Measurements from ENCODE around the gene LRRC45.

Gene LRRC45

DNA sequence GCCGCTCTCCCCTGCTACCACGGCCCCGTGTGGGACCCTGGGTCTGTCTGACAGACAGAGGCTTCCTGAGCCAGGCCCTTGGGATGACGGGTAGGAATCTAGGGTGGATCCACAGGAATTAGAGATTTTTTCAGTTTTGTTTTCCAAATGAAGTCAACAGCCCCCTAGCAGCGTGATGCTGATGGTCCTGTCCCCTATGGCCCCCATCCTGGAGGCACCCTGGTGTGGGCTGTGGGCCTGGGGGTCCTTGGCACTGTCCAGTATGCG lies 15.9 kb upstream of the LRRC45 start:
- no peak for DNase-seq (ENCODE audit: low read depth in 2 of 2)

DNA sequence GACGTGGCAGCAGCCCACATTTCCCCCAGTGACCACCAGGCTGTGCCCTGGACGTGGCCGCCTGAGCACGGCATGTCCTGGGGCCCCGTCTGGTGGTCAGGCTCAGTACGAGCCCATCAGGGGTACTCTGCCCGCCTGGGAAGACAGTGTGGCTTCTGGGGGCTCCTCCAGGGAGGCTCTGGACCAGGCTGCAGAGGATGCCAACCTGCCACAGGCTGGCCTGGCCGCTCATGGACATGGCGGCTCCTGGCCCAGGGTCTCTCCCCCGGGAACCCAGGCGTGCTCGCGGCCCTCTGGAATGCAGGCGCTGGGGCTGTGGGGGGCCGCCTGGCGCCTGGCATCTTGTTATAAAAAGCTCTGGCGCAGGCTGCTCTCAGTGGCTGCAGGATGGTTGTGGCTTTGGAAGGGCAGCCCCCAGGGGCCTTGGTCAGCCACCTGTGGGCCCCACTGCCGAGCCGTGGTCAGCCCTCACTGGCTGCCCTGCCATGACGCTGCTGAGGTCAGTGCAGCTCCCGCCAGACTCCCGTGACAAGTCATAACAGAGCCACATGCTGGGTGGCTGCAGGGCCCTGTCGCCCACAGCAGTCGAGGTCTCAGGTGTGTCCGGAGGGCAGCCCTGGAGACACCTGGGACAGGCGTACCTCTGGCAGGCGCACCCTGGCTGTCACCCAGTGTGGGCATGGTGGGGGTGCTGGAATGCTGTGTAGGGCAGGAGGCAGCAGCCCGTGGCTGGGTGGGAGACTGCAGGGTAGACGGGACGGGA lies 15.4 kb upstream of the LRRC45 start:
- no peak for DNase-seq (ENCODE audit: low read depth in 2 of 2)

DNA sequence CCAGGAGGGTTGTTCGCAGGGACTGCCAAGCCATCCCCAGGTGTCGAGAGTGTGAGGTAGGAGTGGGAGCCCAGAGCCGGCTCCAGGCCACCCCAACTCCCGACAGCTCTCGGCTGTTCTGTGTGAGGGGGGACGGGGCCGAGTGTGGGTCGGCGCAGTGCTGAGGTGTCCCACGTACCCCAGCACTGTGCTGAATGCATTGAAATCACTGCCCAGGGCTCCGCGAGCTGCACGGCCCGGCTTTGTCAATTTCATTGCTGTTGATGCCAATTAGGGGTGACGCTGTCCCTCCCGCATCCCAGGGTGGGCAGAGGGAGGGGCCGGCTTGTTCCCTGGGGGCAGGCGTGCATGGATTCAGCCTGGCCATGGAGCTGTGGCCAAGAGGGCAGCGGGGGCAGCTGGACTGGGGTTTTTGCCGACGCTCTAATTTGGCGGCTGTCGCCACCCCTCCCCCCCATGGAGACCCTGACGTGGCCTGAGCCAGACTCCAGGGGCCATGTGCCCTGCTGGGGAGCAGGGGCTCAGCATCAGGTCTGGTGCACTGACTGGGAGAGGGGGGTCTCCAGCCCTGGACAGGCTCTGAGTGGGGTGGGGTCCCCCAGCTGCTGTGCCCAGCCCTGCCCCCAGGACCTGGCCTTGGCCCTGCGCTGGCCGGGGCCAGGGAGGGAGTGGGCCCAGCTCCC lies 14.7 kb upstream of the LRRC45 start:
- DNase-seq (ENCODE audit: low read depth in 2 of 2) = no peak

DNA sequence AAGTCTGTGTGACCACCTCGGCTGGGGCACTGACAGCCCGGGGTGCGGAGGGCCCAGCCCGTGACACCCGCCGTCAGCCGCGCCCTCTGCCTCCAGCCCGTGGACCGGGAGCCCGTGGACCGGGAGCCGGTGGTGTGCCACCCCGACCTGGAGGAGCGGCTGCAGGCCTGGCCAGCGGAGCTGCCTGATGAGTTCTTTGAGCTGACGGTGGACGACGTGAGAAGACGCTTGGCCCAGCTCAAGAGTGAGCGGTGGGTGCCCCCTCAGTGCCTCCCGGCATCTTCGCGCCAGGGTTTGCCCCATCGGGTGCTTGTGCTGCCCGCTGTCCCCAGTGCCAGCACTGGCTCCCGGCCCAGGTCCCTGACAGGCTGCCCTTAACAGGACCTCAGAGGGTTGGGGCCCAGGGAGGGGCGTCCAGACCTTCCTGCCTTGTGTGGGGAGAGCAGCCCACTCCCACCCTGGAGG lies 14.1 kb upstream of the LRRC45 start:
- no peak for DNase-seq (ENCODE audit: low read depth in 2 of 2)

DNA sequence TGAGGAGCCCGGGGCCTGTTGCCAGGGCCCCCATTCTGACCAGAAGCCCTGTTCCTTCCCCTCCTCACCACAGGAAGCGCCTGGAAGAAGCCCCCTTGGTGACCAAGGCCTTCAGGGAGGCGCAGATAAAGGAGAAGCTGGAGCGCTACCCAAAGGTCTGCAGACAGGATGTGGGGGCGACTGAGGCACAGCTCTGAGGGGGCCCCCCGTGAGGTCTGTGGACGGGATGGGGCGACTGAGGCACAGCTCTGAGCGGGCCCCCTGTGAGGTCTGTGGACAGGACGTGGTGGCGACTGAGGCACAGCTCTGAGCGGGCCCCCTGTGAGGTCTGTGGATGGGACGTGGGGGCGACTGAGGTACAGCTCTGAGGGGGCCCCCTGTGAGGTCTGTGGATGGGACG lies 13.7 kb upstream of the LRRC45 start:
- DNase-seq (ENCODE audit: low read depth in 2 of 2) = no peak

DNA sequence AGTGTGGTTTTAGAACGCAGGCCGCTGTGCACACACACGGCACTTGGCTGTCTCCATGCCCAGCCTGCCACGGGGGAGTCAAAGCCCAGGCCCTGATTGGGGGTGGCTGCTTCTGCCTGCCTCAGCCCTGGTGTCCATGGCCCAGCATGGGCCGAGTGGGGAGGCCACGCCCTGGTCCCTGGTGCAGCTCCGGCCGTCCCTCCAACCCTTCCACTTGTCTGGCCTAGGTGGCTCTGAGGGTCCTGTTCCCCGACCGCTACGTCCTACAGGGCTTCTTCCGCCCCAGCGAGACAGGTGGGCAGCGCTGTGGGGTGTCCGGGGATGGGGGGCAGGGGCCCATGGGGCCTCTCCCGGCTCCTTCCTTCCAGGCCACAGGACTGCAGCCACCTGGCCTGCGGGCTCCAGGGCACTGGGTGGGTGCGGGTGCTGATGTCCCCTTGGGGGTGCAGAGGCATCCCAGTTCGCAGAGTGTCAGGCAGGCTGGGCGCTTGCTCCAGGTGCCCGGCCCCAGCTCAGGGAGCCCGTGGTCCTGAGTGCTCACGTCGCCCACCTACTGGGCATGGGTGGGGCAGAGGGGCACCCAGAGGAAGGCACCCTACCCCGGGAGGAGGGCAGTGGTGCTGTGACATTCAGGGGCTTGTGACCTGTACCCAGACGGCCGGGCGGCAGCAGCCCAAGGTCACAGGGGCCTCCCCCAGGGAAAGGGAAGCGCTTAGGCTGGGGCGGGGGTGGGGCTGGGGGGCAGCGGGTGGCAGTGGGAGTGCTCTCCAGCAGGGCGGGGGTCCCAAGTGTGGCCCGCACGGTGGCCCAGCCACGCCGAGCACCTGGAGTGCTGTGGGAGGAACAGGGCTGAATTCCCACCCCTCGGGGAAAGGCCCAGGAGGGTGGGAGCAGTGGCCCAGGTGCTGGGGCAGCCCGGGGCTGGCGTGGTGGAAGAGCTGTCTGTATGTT lies 12.3 kb upstream of the LRRC45 start:
- no peak for DNase-seq (ENCODE audit: low read depth in 2 of 2)

DNA sequence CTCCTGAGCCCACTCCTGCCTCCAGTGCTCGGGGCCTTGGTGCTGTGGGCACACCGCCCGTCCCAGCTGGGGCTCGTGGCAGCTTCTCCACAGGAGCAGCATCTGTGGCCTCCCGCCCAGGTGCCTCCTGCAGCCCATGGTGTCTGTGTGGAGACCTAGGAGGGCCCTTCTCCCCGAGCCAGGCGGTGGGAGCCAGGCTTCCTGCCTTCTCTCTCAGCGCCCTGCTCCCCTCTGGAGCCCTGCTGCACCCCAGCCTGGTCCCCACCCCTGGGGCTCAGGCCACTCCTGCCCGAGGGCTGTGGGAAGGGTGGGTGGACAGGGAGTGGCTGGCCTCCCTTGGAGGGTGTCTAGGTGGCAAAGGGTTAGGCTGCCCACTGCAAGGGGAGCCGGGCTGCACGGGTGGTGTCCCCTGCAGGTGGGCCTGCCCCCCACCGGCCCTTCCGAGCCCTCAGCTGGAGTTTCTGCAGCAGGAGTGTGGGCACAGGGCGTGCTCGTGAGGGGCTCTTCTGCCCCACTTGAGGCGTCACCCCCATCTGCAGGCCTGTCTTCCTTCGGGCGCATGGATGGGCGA lies 11.4 kb upstream of the LRRC45 start:
- DNase-seq (ENCODE audit: low read depth in 2 of 2) = no peak

DNA sequence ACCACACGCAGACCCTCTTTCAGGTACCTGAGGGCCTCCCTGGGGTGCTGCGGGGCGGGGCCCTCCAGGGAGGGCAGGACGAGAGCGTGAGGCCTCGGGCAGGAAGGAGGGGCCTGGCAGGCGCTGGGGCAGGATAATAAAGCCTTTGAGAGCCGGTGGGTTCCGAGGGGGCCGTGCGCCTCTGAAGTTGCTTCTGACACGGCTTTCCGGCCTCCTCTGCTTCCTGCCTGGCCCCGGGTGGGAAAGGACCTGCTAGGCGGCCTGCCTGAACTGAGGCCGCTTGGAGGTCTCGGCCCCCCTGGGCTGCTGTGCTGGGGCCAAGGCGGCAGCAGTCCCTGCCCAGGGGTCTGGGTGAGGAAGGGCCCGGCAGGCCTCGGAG lies 10.9 kb upstream of the LRRC45 start:
- DNase-seq (ENCODE audit: low read depth in 2 of 2) = no peak

DNA sequence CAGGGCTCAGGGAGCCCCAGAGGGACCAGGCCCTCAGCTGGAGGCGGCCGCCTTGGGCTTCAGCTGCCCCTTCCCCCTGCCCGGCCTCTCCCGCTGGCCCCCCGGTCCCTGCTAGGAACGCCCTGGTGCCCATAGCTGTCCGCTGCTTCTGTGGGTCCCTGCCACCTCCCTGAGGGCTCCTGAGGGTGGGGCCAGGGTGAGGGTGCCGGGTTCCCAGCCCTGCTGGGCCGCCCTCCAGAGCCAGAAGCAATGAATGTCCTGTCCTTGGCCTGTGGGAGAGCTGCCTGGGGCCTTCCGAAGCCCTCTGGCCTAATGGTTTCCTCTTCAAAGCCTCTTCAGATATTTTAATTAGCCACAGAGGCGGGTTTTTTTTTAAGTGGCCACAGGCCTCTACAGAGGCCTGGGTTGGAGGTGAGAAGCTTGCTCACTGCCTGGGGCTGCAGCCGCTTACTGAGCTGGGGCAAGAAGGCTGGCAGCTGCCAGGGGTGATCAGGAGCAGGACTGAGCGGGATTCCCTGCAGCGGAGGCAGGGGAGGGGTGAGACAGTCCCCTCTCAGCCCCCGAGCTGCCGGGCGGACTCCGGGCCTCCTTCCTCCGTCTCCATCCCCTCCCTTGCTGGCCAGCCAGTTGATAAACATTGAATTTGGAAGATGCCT lies 10.3 kb upstream of the LRRC45 start:
- no peak for DNase-seq (ENCODE audit: low read depth in 2 of 2)

DNA sequence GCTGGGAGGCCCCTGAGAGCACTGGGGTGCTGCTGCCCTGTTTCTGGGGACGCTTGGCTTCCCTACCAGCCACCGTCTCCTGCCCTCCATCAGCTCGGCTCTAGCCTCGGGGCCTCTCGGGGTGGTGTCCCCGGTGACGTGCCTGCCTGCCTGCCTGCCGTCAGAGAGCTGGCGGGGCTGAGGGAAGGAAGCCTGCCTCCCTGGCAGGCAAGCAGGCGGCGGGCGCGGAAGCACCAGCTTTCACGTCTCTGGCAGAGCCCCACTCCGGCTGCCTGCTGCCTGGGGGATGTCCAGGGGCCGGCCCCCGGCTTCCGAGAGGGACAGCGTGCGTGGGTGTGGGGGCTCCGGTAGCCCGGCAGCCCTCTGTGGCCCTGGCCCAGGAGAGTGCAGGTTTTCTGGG lies 9.8 kb upstream of the LRRC45 start:
- DNase-seq (ENCODE audit: low read depth in 2 of 2) = no peak

DNA sequence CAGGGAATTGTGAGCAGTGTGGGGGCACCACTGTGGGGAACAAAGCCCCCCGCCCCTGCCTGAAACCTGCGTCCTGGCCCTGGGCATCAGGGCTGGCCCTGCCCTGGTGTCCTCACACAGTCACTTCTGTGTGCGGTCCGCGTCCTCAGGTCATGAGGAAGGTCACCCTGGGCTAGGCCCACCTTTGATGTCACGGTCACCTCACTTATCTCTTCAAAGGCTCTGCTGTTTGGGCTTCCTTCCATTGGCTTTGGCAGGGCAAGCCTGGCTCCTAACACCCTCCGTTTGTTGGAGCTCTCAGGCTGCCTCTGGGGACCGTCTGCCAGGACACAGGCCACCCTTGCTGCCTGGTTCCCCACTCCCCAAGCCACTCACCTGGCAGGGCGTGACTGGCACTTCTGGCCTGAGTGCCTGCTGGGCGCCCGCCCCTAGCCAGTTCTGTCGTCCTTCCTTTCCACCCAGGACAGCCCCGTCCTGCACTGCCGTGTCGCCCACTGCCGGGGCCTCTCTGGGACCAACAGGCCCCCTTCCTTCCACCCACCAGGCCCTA lies 9.3 kb upstream of the LRRC45 start:
- no peak for DNase-seq (ENCODE audit: low read depth in 2 of 2)

DNA sequence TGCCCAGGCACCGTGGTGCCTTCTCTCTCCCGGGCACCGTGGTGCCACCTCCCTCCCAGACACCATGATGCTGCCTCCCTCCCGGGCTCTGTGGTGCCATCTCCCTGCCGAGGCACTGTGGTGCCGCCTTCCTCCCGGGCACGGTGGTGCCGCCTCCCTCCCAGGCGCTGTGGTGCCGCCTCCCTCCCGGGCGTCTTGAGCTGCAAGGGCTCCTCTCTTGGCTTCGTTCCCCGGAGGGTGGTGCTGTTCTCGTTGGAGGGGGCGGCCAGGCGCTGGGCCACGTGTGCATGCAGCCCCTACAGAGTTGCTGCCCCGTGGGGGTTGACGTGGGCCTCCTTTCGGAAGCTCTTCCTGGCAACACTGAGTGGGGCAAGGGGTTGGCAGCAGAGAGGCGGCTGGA lies 8.7 kb upstream of the LRRC45 start:
- DNase-seq (ENCODE audit: low read depth in 2 of 2) = no peak

DNA sequence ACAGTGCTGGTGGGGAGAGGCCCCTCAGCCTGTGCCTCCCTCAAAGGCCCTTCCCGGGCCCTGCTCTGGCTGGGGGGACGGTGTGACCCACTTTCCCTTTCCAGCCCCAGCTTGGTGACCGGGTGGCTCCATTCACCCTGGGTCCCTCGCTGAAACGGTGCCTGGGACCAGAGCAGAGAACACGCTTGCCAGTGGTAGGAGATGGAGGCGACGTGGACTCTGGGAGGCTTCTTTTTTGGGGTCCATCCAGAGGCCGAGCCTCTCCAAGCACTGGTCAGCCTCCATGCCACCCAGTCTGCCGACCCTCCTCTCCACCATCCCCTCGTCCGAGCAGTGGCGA lies 8.2 kb upstream of the LRRC45 start:
- no peak for DNase-seq (ENCODE audit: low read depth in 2 of 2)

DNA sequence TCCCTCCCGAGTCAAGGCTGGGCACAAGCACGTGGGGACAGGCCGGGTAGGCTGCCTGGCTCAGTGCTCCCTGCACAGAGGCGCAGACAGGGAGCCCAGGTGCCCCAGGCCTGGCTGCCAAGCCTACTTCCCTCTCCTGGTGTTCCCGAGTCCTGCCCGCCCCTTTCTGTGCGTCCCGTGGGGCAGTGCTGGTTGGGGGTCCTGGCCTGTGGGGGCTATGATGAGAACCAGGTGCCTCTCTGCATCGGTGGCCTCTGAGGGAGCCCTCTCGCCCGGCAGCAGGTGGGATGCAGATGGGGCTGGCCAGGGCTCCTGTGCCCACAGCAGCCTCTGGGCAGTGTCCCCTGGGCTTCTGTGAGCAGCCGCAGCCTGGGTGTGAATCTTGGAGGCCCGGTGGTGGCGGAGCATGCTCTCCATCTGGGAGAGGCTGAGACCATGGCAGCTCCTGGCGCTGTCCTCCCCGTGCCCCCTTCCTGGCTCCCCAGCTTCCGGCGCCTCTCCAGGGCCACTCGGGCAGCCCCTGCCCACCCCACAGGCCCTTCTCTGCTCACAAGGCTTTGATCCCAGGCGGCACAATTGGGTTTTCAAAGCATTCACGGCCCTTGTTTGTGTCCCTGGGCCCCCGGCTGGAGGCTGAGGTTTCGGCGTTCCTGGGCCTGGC lies 7.7 kb upstream of the LRRC45 start:
- DNase-seq (ENCODE audit: low read depth in 2 of 2) = no peak

DNA sequence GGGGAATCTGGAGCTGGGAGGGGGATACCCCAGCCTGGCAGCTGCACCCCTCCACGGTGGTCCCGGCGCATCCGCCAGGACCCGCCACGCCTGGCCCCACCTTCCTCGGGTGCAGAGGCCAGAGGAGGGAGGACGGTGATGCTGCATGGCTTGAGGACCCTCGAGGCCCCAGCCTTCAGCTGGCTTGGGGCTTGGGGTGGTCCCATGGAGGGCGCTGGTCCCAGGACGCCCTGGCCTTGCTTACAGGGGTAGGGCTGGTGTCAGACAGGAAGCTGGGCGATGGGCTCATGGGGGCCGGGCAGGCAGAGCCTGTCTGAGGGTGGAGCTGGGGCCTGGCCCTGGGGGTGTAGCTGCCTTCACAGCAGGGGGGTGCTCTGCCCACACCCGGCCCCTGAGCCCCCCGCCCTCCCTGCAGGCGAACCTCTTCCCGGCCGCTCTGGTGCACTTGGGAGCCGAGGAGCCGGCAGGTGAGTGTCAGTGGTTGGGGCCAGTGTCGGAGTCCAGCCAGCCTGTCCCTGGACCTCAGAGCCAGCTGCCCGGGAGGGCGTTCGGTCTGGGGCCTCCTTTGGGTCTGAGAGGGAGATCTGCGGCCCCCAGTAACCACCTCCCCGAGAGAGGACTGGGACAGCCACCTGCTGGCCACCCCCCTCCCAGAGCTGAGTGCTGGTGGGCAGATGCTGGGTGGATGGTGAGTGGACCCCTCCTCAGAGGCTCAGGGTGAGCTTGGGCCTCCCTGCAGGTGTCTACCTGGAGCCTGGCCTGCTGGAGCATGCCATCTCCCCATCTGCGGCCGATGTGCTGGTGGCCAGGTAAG lies 6.8 kb upstream of the LRRC45 start:
- no peak for DNase-seq (ENCODE audit: low read depth in 2 of 2)

DNA sequence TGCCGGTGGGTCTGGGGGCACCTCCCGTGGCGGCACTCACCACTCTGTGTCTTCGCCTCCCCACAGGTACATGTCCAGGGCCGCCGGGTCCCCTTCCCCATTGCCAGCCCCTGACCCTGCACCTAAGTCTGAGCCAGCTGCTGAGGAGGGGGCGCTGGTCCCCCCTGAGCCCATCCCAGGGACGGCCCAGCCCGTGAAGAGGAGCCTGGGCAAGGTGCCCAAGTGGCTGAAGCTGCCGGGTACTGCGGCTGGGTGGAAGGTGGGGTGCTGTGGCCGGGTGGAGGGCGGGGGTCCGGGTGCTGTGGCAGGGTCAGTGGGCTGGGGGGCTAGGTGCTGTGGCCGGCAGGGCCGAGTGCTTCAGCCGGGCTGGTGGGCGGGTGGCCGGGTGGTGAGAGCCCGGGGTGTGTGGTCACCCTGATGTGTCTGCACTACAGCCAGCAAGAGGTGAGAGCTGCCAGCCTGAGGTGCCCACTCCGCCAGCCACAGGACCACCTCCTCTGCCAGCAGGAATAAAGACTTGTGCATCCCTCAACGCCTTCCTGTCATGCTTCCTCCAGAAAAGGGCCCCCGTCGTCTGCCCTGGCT lies 6.1 kb upstream of the LRRC45 start:
- no peak for DNase-seq (ENCODE audit: low read depth in 2 of 2)

DNA sequence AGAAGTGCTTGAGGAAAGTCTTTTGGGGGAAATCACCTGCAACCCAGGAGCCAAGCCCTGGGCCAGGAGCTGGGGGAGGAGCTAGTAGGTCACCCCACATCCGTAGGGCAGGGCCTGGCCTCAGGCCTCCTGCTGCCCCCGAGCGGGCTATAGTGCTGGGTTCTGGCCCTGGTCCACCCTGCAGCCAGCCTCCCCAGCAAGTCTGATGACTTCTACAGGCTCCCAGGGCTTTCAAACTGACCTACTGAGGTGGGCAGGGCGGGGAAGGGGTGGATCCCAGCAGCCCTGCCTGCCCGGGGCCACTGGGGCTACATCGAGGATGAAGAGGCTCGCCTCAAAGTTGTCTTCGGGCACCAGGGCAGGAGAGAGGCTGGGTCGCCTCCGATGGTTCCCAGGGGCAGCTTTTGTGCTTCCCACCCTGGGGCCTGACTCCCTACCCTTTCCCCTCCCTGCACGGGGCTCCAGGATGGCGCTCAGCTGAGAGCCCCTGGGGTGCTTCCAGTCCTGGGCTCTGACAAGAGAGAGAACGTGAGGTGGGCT lies 5.4 kb upstream of the LRRC45 start:
- DNase-seq (ENCODE audit: low read depth in 2 of 2) = no peak

DNA sequence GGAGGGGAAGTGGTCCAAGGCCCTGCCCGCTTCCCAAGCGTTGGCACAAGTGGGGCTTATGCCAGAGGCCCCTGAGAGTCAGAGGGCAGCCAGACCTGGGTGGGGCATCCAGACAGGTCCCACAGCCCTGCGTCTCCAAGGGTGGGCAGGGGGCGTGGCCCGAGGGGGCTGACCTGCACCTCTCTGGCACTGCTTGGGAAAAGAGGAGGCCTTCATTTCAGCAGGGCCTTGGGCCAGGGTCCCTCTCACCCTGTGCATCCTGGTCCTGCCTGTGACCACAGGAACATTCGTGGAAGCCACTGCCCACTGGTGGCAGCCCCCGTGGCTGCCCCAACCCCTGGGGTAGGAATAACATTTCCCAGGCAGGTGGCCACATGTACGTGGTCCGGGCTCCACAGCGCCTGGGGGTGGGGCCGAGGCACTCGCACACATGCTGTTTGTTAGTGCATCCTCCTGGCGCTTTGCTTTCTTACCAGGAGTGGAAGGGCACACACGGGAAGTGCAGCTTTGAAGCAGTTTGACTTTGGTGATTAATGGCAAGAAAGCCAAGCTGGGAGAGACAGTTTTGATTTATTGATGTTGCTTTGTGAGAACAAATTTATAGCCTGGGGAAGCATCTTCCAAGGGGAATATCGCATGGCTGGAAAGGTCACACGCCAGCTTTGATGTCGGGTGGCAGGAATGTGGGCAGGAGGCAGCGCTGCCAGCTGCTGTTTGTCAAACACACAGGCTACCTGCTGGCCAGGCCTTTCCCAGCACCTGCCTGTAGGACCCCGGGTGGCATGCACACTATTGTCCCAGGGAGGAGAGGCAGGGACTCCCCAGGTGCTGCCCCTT lies 4.7 kb upstream of the LRRC45 start:
- no peak for DNase-seq (ENCODE audit: low read depth in 2 of 2)

Data from stimulated activated CD4-positive, alpha-beta T cell treated with anti-CD3 and anti-CD28 coated beads, Interleukin-4, amount 100 ng/mL, for 48 hours (primary cell).